ENCODE measurements around the gene AP2M1. TPM values are rescaled to one million over a fixed set of nuclear protein-coding genes. Genes with fewer than 3 reads are reported as not detected.

The AP2M1 gene
- total and polyA plus RNA-seq, 2 of the 13 experiments (the other 11 are each of a cell fraction or from before 2014, with no cell fraction given): 126 to 146 TPM

GRCh38 chr3:184185461-184186183 is 11.0 kb downstream of the AP2M1 start:
- CTCF ChIA-PET (ENCODE audit: low intra/inter-chr PET ratio, low total read pairs): no interaction called here
- 82% methylated on average over 14 of the region's 55 CpGs for WGBS (ENCODE audit: low lambda C conversion rate)
- Histone ChIP-seq H3K27ac (ENCODE audit: extremely low read length, insufficient read depth, low read length) (peak overlapping the region; percentile 85), H3K27me3 (ENCODE audit: control insufficient read depth in 1 of 2, insufficient read depth in 2 of 2, low read length in 2 of 2) (no peaks in the 10 kb centered on the region; a peak in 1 of 5 replicates), H3K9me3 (ENCODE audit: low read length) (no peaks in the 10 kb centered on the region), H3K4me2 (ENCODE audit: low read depth, low read length) (peak overlapping the region; percentile 90), H3K4me1 (ENCODE audit: insufficient read depth, low read length) (peaks cover 25% of the 10 kb centered on the region), H3K36me3 (replicated peaks in 1 of 2; ENCODE audit: control insufficient read depth in 1 of 2, insufficient read depth in 2 of 2, low read length in 2 of 2) (peaks cover 40 to 64% of the 10 kb centered on the region in 2 experiments), H3K4me3 (replicated peaks in 1 of 3; ENCODE audit: insufficient read depth in 1 of 3, low read depth in 2 of 3, low read length in 3 of 3) (peak overlapping the region; percentile 80 to 95 (median 93); a peak in 5 of 6 replicates), H3K9ac (ENCODE audit: insufficient read depth, low read depth, low read length) (peak overlapping the region; percentile 88), H4K20me1 (ENCODE audit: insufficient read depth, low read length) (peaks cover 4% of the 10 kb centered on the region; the same call in 1 of the 2 replicates), H3K79me2 (ENCODE audit: insufficient read depth, low read length) (peaks cover 32% of the 10 kb centered on the region), H2AFZ (ENCODE audit: low read length) (no peak overlapping the region)
- DNase-seq (ENCODE audit: low spot score) (peak; percentile 97), ATAC-seq (peak; percentile 94), FAIRE-seq (peak; percentile 85)
- BruUV-seq (replicated peaks): TSS peak; percentile 95
- intact Hi-C loops (cut with micrococcal nuclease; ENCODE audit: unreplicated experiment) (loop anchor here (1.0 to 5.0 kb wide), 2 partner anchors 38 to 290 kb away; no protein-coding TSS in a partner anchor), in situ Hi-C loops (cut with HindIII; ENCODE audit: extremely low pct_ligation_motif_present, low pct_unique_long_range_greater_than_20kb) (no loop called here)
- POLR2A ChIA-PET: interaction anchor here (0.6 to 1.6 kb wide), 16 partner anchors 9 to 301 kb away, joined by 3 to 23 read pairs (median 4); partner anchors contain the start of genes AP2M1, DVL3, EEF1AKMT4 and EIF2B5
- TF ChIP-seq THAP11 (CRISPR knock-in tag; IDR thresholded peaks at IDR 0.05): peak; percentile 96
- peak; percentile 85 for TF ChIP-seq PITX1 (CRISPR knock-in tag; IDR thresholded peaks at IDR 0.05)
- peak; percentile 72; the same call in 1 of the 2 replicates for TF ChIP-seq TBX3 (IDR thresholded peaks at IDR 0.05; ENCODE audit: borderline replicate concordance)
- no peak for TF ChIP-seq TGIF2 (CRISPR knock-in tag; IDR thresholded peaks at IDR 0.05)
- no peak for TF ChIP-seq ZNF552 (CRISPR knock-in tag; IDR thresholded peaks at IDR 0.05; ENCODE audit: borderline replicate concordance)
- no peak for TF ChIP-seq NFYB (CRISPR knock-in tag; IDR thresholded peaks at IDR 0.05)
- TF ChIP-seq ZNF83 (CRISPR knock-in tag; IDR thresholded peaks at IDR 0.05; ENCODE audit: borderline replicate concordance): no peak
- TF ChIP-seq ZNF142 (CRISPR knock-in tag; IDR thresholded peaks at IDR 0.05): no peak
- no peak for TF ChIP-seq ZMAT5 (CRISPR knock-in tag; IDR thresholded peaks at IDR 0.05; ENCODE audit: borderline replicate concordance, low read depth)
- TF ChIP-seq NAIF1 (CRISPR knock-in tag; IDR thresholded peaks at IDR 0.05; ENCODE audit: borderline replicate concordance): peak; percentile 95
- TF ChIP-seq ZNF446 (CRISPR knock-in tag; IDR thresholded peaks at IDR 0.05): no peak
- TF ChIP-seq IRF1 (CRISPR knock-in tag; IDR thresholded peaks at IDR 0.05; ENCODE audit: low read depth): 0 out of 2 replicates have a peak, but pooled peaks have one; percentile 1
- TF ChIP-seq MTA1 (CRISPR knock-in tag; IDR thresholded peaks at IDR 0.05; ENCODE audit: borderline replicate concordance): no peak
- TF ChIP-seq HNF4A (CRISPR knock-in tag; IDR thresholded peaks at IDR 0.05): peak; percentile 53
